Measurements from ENCODE around the gene PTGIS.

PTGIS gene

DNA sequence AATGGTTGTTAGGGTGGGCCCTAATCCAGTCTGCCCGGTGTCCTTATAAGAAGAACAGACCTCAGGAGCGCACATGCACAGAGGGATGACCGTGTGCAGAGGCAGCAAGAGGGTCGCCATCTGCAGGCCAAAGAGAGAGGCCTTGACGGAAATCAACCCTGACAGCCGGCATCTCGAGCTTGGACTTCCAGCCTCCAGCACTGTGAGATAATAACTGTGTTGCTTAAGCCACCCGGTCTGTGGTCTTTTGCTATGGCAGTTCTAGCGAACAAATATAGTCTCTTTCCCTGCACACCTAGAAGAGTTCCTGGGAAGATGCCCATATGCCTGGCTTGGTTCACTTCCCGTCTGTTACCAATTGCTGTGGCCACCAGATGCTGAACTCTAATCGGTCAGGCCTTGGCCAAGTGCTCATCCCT lies 35.3 kb upstream of the PTGIS start:
- Histone ChIP-seq H3K36me3 (ENCODE audit: insufficient read depth, low read length) (no peaks in the 10 kb centered on the region), H3K27me3 (ENCODE audit: insufficient read depth, low read length) (no peaks in the 10 kb centered on the region), H2AFZ (ENCODE audit: low read depth, low read length) (no peak overlapping the region), H3K9me3 (ENCODE audit: low read length) (no peaks in the 10 kb centered on the region), H3K4me1 (ENCODE audit: insufficient read depth, low read length) (no peaks in the 10 kb centered on the region), H3K4me3 (ENCODE audit: low read length) (no peak overlapping the region)

DNA sequence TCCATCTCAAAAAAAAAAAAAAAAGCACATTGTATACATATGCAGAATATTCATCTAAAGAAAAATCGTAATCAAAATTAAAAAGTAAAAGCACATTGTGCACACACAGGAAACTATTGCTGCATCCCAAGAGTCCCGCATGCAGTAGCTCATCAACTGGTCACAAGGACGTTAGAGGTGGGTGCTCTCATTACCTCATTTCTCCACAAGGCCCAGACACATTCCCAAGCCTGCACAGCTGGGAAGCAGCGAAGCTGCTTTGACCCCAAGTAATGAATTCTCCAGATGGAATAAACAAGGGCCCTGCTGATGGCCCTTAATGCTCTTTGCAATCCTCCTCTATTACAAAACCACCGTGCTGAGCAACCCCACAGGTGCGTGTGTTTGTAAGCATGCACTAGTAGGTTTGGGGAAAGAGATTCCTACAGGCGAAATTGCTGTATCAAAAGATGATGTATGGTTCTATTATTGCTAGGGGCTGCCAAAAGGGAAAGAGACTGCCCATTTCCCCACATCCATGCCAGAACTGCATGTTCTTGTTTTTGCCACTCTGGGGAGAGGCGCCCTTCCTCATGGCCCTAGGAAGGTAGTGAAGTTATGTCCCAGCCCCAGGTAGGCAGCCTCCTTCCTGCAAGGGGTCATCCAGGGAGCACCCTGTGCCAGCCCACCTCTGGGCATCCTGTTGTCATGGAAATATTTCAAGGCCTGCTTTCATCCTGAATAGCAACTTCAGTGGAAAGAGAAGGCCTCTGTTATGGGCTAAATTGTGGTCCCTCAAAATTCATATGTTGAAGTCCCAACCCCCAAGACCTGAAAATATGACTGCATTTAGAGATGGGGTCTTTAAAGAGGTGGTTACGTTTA lies 34.6 kb upstream of the PTGIS start:
- no peak overlapping the region for H3K4me3 ChIP-seq (ENCODE audit: low read length)
- H3K36me3 ChIP-seq (ENCODE audit: insufficient read depth, low read length), result no peaks in the 10 kb centered on the region
- H3K27me3 ChIP-seq (ENCODE audit: insufficient read depth, low read length), result no peaks in the 10 kb centered on the region
- no peaks in the 10 kb centered on the region for H3K4me1 ChIP-seq (ENCODE audit: insufficient read depth, low read length)
- no peaks in the 10 kb centered on the region for H3K9me3 ChIP-seq (ENCODE audit: low read length)
- H2AFZ ChIP-seq (ENCODE audit: low read depth, low read length), result no peak overlapping the region

DNA sequence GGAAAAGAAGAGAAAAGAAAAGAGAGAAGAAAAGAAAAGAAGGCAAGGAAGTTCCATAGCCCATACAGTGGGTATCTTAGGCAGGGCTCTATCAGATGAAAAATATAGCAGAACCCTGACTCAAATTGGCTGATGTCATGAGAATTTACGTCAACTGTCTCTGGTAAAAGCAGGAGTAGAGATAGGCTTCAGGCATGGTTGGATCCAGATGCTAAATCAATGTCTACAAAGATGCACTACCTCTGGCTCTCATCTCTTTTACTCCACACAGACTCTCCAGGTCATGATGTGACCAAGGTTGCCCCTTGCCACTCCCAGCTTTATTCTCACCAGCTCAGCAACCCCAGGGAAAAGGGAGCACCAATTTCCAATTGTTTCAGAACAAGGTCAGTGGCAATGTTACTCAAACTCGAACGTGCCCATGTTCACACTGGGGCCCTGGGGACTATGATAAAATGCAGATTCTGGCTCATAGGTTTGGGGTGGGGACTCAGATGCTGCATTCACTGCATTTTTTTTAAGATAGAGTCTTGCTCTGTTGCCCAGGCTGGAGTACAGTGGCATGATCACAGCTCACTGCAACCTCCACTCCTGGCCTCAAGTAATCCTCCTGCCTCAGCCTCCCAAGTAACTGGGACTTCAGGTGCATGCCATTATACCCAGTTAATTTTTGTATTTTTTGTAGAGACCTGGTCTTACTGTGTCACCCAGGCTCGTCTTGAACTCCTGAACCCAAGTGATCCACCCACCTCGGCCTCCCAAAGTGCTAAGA lies 33.4 kb upstream of the PTGIS start:
- Histone ChIP-seq H2AFZ (ENCODE audit: low read depth, low read length) (no peak overlapping the region), H3K4me3 (ENCODE audit: low read length) (no peak overlapping the region), H3K4me1 (ENCODE audit: insufficient read depth, low read length) (no peaks in the 10 kb centered on the region), H3K27me3 (ENCODE audit: insufficient read depth, low read length) (no peaks in the 10 kb centered on the region), H3K36me3 (ENCODE audit: insufficient read depth, low read length) (no peaks in the 10 kb centered on the region), H3K9me3 (ENCODE audit: low read length) (no peaks in the 10 kb centered on the region)

DNA sequence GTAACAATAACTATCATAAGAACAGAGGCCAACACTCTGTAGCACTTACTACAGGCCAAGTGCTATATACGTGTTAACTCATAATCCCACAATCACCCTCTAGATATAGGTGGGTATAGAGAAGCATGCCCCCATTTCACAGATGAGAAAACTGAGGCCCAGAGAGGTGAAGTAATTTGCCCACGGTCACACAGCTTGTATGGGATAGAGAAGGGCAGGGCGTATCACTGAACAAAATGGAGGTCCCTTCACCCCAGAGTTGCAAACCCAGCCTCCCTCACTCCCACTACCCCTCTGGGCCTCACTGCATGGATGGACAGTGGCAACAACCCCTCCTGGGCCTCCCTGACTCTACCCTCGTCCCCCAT lies 31.8 kb upstream of the PTGIS start:
- Histone ChIP-seq H3K27me3 (ENCODE audit: insufficient read depth, low read length) (peaks cover 4% of the 10 kb centered on the region), H2AFZ (ENCODE audit: low read depth, low read length) (no peak overlapping the region), H3K9me3 (ENCODE audit: low read length) (no peaks in the 10 kb centered on the region), H3K4me3 (ENCODE audit: low read length) (no peak overlapping the region), H3K4me1 (ENCODE audit: insufficient read depth, low read length) (no peaks in the 10 kb centered on the region), H3K36me3 (ENCODE audit: insufficient read depth, low read length) (no peaks in the 10 kb centered on the region)

DNA sequence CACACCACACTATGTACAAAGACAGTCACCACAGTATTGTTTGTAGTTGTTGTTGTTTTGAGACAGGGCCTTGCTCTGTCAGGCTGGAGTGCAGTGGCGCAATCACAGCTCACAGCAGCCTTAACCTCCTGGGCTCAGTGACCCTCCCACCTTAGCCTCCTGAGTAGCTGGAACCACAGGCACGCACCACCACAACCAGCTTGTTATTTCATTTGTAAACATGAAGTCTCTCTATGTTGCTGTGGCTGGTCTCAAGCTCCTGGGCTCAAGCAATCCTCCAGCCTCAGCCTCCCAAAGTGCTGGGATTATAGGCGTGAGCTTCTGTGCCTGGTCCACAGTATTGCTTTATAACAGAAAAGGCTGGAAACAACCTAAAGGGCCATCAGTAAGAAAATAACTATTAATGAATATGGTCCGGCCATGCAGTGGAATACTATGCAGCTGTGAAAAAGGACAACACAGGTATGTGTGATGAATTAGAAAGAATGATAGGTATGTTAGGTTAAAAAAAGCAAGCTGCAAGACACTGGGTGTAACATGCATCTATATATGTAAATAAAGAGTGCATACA lies 30.0 kb upstream of the PTGIS start:
- Histone ChIP-seq H3K9me3 (ENCODE audit: low read length) (no peaks in the 10 kb centered on the region), H3K4me3 (ENCODE audit: low read length) (no peak overlapping the region), H3K36me3 (ENCODE audit: insufficient read depth, low read length) (no peaks in the 10 kb centered on the region), H3K27me3 (ENCODE audit: insufficient read depth, low read length) (peaks cover 4% of the 10 kb centered on the region), H2AFZ (ENCODE audit: low read depth, low read length) (no peak overlapping the region), H3K4me1 (ENCODE audit: insufficient read depth, low read length) (no peaks in the 10 kb centered on the region)

DNA sequence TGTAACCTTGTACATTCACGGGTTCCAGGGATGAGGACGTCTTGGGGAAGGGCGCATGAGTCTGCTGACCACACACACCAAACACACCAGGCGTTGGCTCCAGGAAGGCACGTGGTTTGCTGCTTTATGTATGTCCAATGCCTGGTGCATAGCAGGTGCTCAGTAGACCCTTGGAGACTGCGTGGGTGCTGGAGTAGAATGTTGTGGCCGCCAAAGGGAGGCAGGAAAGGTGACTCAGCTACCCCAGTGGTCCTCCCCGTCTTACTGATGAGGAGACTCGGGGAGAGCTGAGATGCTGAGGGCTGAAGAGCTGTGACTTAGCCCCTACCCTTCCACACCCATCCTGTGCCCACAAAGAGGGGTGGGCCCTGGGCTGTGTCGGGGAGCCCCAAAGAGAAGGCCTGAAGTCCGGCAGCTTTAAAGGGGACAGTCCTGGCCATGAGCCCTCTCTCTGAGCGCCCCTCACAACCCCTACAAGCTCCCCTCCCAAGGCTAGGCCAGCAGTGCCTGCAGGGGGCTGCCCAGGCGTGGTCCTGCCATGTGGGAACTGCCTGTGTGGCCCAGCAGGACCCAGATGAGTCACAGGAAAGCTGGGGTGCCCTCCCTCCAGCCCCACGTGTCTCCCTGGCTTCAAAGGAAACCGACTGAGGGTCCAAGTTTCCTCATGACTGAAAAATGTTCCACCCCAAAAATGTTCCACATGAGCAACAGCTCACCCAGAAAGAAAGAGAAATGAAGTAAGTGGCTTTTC lies 28.0 kb upstream of the PTGIS start:
- H3K9me3 ChIP-seq (ENCODE audit: low read length), result no peaks in the 10 kb centered on the region
- H3K4me3 ChIP-seq (ENCODE audit: low read length), result no peak overlapping the region
- H2AFZ ChIP-seq (ENCODE audit: low read depth, low read length), result no peak overlapping the region
- no peaks in the 10 kb centered on the region for H3K36me3 ChIP-seq (ENCODE audit: insufficient read depth, low read length)
- no peaks in the 10 kb centered on the region for H3K4me1 ChIP-seq (ENCODE audit: insufficient read depth, low read length)
- H3K27me3 ChIP-seq (ENCODE audit: insufficient read depth, low read length), result peaks cover 4% of the 10 kb centered on the region

DNA sequence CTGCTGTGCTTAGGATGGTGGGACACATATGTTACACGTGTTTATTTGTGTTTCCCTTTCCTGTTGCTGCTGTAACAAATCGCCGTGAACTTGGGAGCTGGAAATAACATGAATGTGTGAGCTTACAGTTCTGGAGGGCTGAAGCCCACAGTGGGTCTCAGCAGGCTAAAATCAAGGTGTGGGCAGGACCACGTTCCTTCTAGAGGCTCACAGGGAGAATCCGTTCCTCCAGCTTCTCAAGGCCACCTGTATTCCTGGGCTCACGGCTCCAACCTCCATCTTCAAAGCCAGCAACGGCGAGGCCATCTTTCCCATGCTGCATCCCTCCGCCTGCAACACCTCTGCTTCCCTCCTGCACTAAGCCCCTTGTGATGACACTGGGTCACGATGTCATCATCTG lies 27.4 kb upstream of the PTGIS start:
- no peaks in the 10 kb centered on the region for H3K4me1 ChIP-seq (ENCODE audit: insufficient read depth, low read length)
- no peaks in the 10 kb centered on the region for H3K36me3 ChIP-seq (ENCODE audit: insufficient read depth, low read length)
- H3K9me3 ChIP-seq (ENCODE audit: low read length), result no peaks in the 10 kb centered on the region
- H3K27me3 ChIP-seq (ENCODE audit: insufficient read depth, low read length), result peaks cover 4% of the 10 kb centered on the region
- H3K4me3 ChIP-seq (ENCODE audit: low read length), result no peak overlapping the region
- no peak overlapping the region for H2AFZ ChIP-seq (ENCODE audit: low read depth, low read length)

DNA sequence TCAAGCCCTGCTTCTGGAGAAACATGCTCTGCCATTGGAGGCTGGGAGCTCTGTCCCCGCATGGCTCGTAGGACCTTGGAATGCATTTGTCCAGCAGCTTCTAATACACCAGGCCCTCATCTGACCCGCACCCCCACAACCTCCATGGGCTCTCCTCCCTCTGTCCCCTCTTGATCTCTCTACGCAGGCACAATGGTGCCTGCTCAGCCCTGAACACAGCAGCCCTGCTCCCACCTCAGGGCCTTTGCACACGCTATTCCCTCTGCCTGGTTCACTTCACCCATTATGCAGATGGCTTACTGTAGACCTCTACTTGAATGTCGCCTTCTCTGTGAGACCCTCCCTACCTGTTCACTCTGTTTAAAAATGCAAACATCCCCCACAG lies 27.0 kb upstream of the PTGIS start:
- H2AFZ ChIP-seq (ENCODE audit: low read depth, low read length), result no peak overlapping the region
- no peaks in the 10 kb centered on the region for H3K36me3 ChIP-seq (ENCODE audit: insufficient read depth, low read length)
- H3K27me3 ChIP-seq (ENCODE audit: insufficient read depth, low read length), result peaks cover 4% of the 10 kb centered on the region
- no peaks in the 10 kb centered on the region for H3K9me3 ChIP-seq (ENCODE audit: low read length)
- no peak overlapping the region for H3K4me3 ChIP-seq (ENCODE audit: low read length)
- no peaks in the 10 kb centered on the region for H3K4me1 ChIP-seq (ENCODE audit: insufficient read depth, low read length)

DNA sequence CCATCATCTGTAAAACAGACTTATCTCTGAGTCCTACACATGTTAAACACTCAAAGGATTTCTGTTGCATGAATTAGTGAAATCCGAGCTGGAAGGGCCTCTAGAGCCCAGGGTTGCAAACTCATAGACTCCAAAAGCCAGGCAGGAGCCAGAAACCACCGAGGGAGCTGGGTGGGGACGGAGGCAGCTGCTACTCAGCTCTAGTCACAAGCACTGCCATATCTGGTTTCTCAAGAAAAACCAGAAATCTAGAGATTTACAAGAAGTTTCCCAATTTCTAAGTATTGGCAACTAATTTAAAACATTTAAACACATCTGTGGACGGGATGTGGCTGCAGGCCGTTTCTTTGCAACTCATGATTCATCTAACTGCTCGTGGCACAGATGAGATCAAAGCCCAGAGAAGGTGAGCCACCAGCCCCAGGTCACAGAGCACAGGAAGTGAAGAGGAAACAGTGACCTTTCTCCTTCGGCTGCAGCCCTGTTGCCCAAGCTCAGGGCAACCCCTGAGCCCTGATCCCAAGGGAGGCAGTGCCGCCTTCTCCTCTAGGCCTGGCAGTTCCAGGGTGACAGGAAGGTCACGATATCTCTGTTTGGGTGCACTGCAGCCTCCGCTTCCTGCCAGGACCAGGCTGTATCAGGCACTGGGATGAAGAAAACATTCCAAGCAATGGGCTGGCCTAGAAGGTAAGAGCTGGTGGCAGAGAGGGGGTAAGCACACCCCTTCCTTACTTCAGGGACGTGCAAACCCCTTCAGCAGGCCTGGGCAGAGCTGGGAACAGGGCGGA lies 26.4 kb upstream of the PTGIS start:
- H3K4me3 ChIP-seq (ENCODE audit: low read length), result no peak overlapping the region
- H3K9me3 ChIP-seq (ENCODE audit: low read length), result no peaks in the 10 kb centered on the region
- H3K36me3 ChIP-seq (ENCODE audit: insufficient read depth, low read length), result no peaks in the 10 kb centered on the region
- H3K27me3 ChIP-seq (ENCODE audit: insufficient read depth, low read length), result peaks cover 4% of the 10 kb centered on the region
- no peaks in the 10 kb centered on the region for H3K4me1 ChIP-seq (ENCODE audit: insufficient read depth, low read length)
- no peak overlapping the region for H2AFZ ChIP-seq (ENCODE audit: low read depth, low read length)

DNA sequence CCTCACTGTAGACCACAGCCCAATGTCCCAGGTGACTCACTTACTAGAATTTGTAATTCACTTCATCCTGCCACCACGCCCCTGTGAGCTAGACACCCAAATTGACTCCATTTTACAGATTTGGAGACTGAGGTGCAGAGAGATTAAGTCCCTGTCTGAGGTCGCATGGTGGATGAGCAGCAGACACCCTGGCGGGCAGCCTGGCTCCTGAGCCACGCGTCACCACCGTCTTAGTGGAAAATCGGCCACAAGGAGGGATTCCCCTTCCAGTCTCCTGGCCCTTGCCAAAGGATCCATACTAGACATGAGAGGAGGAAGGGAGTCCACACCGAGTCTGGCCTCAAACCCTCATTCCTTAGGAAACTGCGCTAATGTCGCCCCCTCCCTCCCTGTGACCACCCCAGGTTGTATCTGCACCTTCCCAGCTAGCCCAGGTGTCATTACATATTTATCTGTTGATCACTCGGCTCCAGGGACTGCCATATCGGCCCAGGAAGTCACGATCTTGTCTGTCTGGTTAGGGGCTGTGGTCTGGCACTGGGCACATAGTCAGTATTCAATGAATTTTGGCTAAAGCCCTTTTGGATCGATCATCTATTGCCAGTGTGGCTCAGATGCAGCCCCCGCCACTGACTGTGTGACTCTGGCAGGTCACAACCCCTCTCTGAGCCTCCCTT lies 25.7 kb upstream of the PTGIS start:
- Histone ChIP-seq H3K4me3 (ENCODE audit: low read length) (no peak overlapping the region), H3K9me3 (ENCODE audit: low read length) (no peaks in the 10 kb centered on the region), H3K36me3 (ENCODE audit: insufficient read depth, low read length) (no peaks in the 10 kb centered on the region), H3K27me3 (ENCODE audit: insufficient read depth, low read length) (peaks cover 4% of the 10 kb centered on the region), H3K4me1 (ENCODE audit: insufficient read depth, low read length) (no peaks in the 10 kb centered on the region), H2AFZ (ENCODE audit: low read depth, low read length) (no peak overlapping the region)

DNA sequence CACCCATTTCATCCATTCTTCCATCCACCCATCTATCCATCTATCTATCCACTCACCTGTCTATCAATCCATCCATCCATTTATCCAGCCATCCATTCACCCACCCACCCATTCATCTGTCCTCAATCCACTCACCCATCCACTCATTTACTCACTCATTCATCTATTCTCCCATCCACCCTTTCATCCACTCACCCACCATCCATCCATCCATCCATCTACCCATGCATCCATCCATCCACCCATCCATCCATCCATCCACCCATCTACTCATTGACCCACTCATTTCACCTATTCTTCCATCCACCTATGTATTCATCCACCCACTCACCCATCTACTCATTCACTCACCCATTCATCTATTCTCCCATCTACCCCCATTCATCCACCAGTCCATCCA lies 24.2 kb upstream of the PTGIS start:
- Histone ChIP-seq H3K4me3 (ENCODE audit: low read length) (no peak overlapping the region), H3K9me3 (ENCODE audit: low read length) (no peaks in the 10 kb centered on the region), H3K27me3 (ENCODE audit: insufficient read depth, low read length) (peaks cover 4% of the 10 kb centered on the region), H3K4me1 (ENCODE audit: insufficient read depth, low read length) (no peaks in the 10 kb centered on the region), H3K36me3 (ENCODE audit: insufficient read depth, low read length) (no peaks in the 10 kb centered on the region), H2AFZ (ENCODE audit: low read depth, low read length) (no peak overlapping the region)

All from neuron (in vitro differentiated cells).